Upper lobe of left lung (tissue), 4 donors: ENCODE data around the gene TEX10.

Source experiments
- EP300 ChIP-seq, 4 donors: sonication (generic); formaldehyde crosslinking; IDR thresholded peaks; one replicate each; pipeline ENCODE4 v1.5.1; 2017; ENCODE audit warnings: antibody characterized with exemption in 4 of 4, control low read depth in 2 of 4
- POLR2A ChIP-seq, 4 donors: fragments of 450-650 bp; IDR thresholded peaks; one replicate each; pipeline ENCODE4 v1.5.1; 2016 to 2017; ENCODE audit warnings: antibody characterized with exemption in 4 of 4, mild to moderate bottlenecking in 2 of 4
- TF ChIP-seq, protein P1 (sequence below), 6 experiments: fragments of 450-650 bp in 4 of 6; fragments of 200-600 bp in 2 of 6; sonication (generic) in 2 of 6; IDR thresholded peaks; one replicate each; pipeline ENCODE4 v1.5.1; 2016 to 2019; ENCODE audit warnings: antibody characterized with exemption in 6 of 6

- TF ChIP-seq, protein P1, sequence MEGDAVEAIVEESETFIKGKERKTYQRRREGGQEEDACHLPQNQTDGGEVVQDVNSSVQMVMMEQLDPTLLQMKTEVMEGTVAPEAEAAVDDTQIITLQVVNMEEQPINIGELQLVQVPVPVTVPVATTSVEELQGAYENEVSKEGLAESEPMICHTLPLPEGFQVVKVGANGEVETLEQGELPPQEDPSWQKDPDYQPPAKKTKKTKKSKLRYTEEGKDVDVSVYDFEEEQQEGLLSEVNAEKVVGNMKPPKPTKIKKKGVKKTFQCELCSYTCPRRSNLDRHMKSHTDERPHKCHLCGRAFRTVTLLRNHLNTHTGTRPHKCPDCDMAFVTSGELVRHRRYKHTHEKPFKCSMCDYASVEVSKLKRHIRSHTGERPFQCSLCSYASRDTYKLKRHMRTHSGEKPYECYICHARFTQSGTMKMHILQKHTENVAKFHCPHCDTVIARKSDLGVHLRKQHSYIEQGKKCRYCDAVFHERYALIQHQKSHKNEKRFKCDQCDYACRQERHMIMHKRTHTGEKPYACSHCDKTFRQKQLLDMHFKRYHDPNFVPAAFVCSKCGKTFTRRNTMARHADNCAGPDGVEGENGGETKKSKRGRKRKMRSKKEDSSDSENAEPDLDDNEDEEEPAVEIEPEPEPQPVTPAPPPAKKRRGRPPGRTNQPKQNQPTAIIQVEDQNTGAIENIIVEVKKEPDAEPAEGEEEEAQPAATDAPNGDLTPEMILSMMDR (IDR thresholded peaks at IDR 0.05) = no peak
- TF ChIP-seq EP300 (IDR thresholded peaks at IDR 0.05) = no peak
- no peak for TF ChIP-seq POLR2A (IDR thresholded peaks at IDR 0.05)
Observed at GRCh38 chr9:100394032-100394695, 41.4 kb upstream of the TEX10 start.
